Measurements from ENCODE around the gene TPO.

- TF ChIP-seq CTCF (IDR thresholded peaks at IDR 0.05) (no peak), ZFX (IDR thresholded peaks at IDR 0.05; ENCODE audit: borderline replicate concordance) (no peak)
These were observed 9.7 kb upstream of the TPO start for GRCh38 chr2:1403565-1403964.

Measured in 22Rv1 (cell line).